OCI-LY7 (cell line): ENCODE measurements around the gene ALOX5AP. TPM values are rescaled to one million over a fixed set of nuclear protein-coding genes. Genes with fewer than 3 reads are reported as not detected.

Experiments used
- BruUV-seq: library from RNA; stranded (reverse); fragments of 400-500 nt; replicated peaks from 2 replicates; lab custom pipeline; 2021; lab: Mats Ljungman, UMichigan
- CTCF ChIA-PET: fragments of 300-600 bp; sonication (Branson Sonifier 250); formaldehyde crosslinking; loops from one replicate; lab custom pipeline; 2022; ENCODE audit warnings: antibody characterized with exemption; ENCODE audit not compliant: unreplicated experiment; lab: Charles Lee
- POLR2A ChIA-PET: fragments of 300-600 bp; sonication (Branson Sonifier 250); formaldehyde crosslinking; loops from one replicate; lab custom pipeline; 2022; ENCODE audit warnings: antibody characterized with exemption; lab: Charles Lee
- DNase-seq: peaks from one replicate; pipeline ENCODE4 v3.0.0-alpha.2; 2015; ENCODE audit warnings: low spot score
- H2AFZ ChIP-seq: fragments of 200-600 bp; sonication (generic), shearing (Covaris generic); 2 replicates; pipeline ENCODE4 v1.6.1; 2014; ENCODE audit warnings: mild to moderate bottlenecking, antibody characterized with exemption, low read length, moderate library complexity
- H3K27ac ChIP-seq: fragments of 200-600 bp; sonication (generic); 2 replicates; pipeline ENCODE4 v1.5.1; 2014; ENCODE audit warnings: mixed run types, low read depth, mild to moderate bottlenecking, moderate library complexity, low read length, inconsistent platforms; ENCODE audit not compliant: poor library complexity, severe bottlenecking
- H3K36me3 ChIP-seq: fragments of 200-600 bp; sonication (generic); 2 replicates; pipeline ENCODE4 v1.6.1; 2014; ENCODE audit warnings: mild to moderate bottlenecking, antibody characterized with exemption, low read length, moderate library complexity, mixed read lengths; ENCODE audit not compliant: insufficient read depth
- H3K4me1 ChIP-seq: fragments of 200-600 bp; sonication (generic); 2 replicates; pipeline ENCODE4 v1.5.1; 2014; ENCODE audit warnings: mild to moderate bottlenecking, low read length; ENCODE audit not compliant: insufficient read depth, poor library complexity, severe bottlenecking
- H3K4me2 ChIP-seq: fragments of 200-600 bp; sonication (generic); 2 replicates; pipeline ENCODE4 v1.6.1; 2014; ENCODE audit warnings: mild to moderate bottlenecking, low read length
- H3K4me3 ChIP-seq: fragments of 200-600 bp; sonication (generic); 2 replicates; pipeline ENCODE4 v1.5.1; 2014; ENCODE audit warnings: mild to moderate bottlenecking, low read depth, low read length; ENCODE audit not compliant: poor library complexity, severe bottlenecking
- H3K79me2 ChIP-seq: fragments of 200-600 bp; sonication (generic); 2 replicates; pipeline ENCODE4 v1.6.1; 2016; ENCODE audit warnings: low read depth, mild to moderate bottlenecking, low read length, moderate library complexity, mixed read lengths; ENCODE audit not compliant: insufficient read depth
- H3K9me2 ChIP-seq: fragments of 200-600 bp; sonication (generic); 2 replicates; pipeline ENCODE4 v1.6.1; 2016; ENCODE audit warnings: mild to moderate bottlenecking, low read length, mixed read lengths; ENCODE audit not compliant: insufficient read depth
- H3K9me3 ChIP-seq: fragments of 200-600 bp; sonication (generic); 2 replicates; pipeline ENCODE4 v1.6.1; 2014; ENCODE audit warnings: mild to moderate bottlenecking, mixed run types, low read length, mixed read lengths
- H4K20me1 ChIP-seq: fragments of 200-600 bp; sonication (generic); 2 replicates; pipeline ENCODE4 v1.6.1; 2014; ENCODE audit warnings: mild to moderate bottlenecking, antibody characterized with exemption, low read length, moderate library complexity, mixed read lengths; ENCODE audit not compliant: insufficient read depth
- EZH2phosphoT487 ChIP-seq: fragments of 200-600 bp; sonication (generic); IDR thresholded peaks from 2 replicates; pipeline ENCODE4 v1.6.1; 2018; ENCODE audit warnings: low read depth, borderline replicate concordance, mild to moderate bottlenecking, mixed run types, antibody characterized with exemption, low read length, moderate library complexity, mixed read lengths
- intact Hi-C: fragments of 100-400 bp; cut with micrococcal nuclease; formaldehyde crosslinking; loops from one replicate; pipeline ENCODE4 v1.10.0; 2022; ENCODE audit not compliant: unreplicated experiment
- total RNA-seq, 2 experiments: library from RNA; depleted of rRNA in 1 of 2; stranded (reverse); fragments of >200 nt in 1 of 2; shearing (Covaris generic) in 1 of 2; gene quantifications; 2 replicates each; pipeline ENCODE4 v1.2.3, GENCODE V29; 2014 to 2022
- TF ChIP-seq, protein P1 (sequence below): fragments of 200-600 bp; sonication (generic); conservative IDR thresholded peaks from 2 replicates; pipeline ENCODE4 v1.5.1; 2014; ENCODE audit warnings: mild to moderate bottlenecking, antibody characterized with exemption, low read length, moderate library complexity, mixed read lengths

ALOX5AP gene
- total RNA-seq, 2 experiments from 2014 or later: 89.9 to 90.9 TPM

DNA sequence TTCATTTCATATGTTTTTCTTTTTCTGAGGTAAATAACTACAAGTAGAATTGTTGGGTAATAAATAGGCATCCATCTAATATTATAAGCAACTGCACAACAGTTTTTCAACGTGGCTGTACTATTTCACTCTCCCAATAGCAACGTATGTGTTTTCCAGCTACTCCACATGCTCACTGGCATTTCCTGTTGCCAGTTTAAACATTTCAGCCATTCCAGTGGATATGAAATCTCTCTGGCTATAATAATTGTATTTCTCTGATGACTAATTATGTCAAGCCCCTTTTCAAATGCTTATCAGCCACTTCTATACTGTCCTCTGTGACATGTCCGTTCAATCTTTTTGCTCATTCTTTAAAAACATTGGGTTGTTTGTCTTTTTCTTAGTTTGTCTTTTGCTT lies 26.8 kb upstream of the ALOX5AP start:
- no TSS peak for BruUV-seq
- Histone ChIP-seq H3K9me2 (no peaks in the 10 kb centered on the region), H3K79me2 (no peaks in the 10 kb centered on the region), H3K4me1 (no peaks in the 10 kb centered on the region), H3K4me3 (no peak overlapping the region), H3K9me3 (no peaks in the 10 kb centered on the region), H3K27ac (no peak overlapping the region), H4K20me1 (no peaks in the 10 kb centered on the region), H3K4me2 (no peak overlapping the region), H3K36me3 (no peaks in the 10 kb centered on the region), H2AFZ (no peak overlapping the region)
- ChIA-PET POLR2A (interaction anchor here (0.6 to 1.5 kb wide), 6 partner anchors 8 to 88 kb away, joined by 3 to 4 read pairs (median 4); no protein-coding TSS in a partner anchor), CTCF (no interaction called here)
- DNase-seq: no peak
- intact Hi-C loops: no loop called here
- TF ChIP-seq, protein P1, sequence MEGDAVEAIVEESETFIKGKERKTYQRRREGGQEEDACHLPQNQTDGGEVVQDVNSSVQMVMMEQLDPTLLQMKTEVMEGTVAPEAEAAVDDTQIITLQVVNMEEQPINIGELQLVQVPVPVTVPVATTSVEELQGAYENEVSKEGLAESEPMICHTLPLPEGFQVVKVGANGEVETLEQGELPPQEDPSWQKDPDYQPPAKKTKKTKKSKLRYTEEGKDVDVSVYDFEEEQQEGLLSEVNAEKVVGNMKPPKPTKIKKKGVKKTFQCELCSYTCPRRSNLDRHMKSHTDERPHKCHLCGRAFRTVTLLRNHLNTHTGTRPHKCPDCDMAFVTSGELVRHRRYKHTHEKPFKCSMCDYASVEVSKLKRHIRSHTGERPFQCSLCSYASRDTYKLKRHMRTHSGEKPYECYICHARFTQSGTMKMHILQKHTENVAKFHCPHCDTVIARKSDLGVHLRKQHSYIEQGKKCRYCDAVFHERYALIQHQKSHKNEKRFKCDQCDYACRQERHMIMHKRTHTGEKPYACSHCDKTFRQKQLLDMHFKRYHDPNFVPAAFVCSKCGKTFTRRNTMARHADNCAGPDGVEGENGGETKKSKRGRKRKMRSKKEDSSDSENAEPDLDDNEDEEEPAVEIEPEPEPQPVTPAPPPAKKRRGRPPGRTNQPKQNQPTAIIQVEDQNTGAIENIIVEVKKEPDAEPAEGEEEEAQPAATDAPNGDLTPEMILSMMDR: no peak
- TF ChIP-seq EZH2phosphoT487: no peak

DNA sequence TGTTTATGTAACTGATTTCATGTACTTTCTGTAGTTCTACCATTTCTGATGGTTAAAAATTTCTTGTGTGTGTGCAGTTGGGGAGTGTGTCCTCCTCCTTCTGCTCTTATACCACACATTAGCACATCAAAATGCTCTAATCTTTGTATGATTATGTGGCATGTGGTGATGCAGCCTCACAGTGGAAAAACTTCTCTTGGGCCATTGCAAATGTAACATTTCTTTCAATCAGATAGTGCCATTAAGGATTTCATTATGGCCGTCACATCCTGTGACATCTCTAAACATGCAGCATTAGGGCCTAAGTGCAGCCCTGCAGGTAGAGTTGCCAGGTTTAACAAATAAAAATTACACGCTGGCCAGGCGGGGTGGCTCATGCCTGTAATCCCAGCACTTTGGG lies 24.9 kb upstream of the ALOX5AP start:
- Histone ChIP-seq H2AFZ (no peak overlapping the region), H3K4me1 (no peaks in the 10 kb centered on the region), H3K9me3 (no peaks in the 10 kb centered on the region), H3K9me2 (no peaks in the 10 kb centered on the region), H3K27ac (no peak overlapping the region), H3K36me3 (no peaks in the 10 kb centered on the region), H3K4me2 (no peak overlapping the region), H3K79me2 (no peaks in the 10 kb centered on the region), H3K4me3 (no peak overlapping the region), H4K20me1 (no peaks in the 10 kb centered on the region)
- intact Hi-C loops: no loop called here
- TF ChIP-seq EZH2phosphoT487: no peak
- TF ChIP-seq, protein P1: no peak
- ChIA-PET CTCF (no interaction called here), POLR2A (no interaction called here)
- no peak for DNase-seq
- no TSS peak for BruUV-seq

DNA sequence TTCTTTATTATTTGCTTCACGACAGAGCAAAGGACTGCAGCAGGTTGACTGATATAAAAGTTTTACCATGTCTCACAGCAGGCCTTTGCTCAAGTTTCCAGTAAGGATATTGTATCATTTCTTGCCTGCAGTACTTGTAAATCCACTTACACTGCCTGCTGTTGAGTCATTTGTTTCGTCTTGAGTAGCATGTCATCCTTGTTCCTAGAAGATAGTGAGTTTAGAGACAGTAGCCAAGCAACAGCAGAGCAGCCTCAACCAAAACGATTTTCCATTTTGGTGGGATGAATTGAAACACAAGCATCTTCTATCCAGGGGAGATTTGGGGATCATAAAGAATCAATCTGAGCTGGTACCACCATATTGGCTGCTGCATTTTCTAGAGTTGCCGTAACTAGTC lies 24.0 kb upstream of the ALOX5AP start:
- CTCF ChIA-PET: no interaction called here

More for the DNA sequence above, 24.0 kb upstream of the ALOX5AP start:
- BruUV-seq: no TSS peak
- Histone ChIP-seq H3K9me2 (no peaks in the 10 kb centered on the region), H3K4me3 (no peak overlapping the region), H4K20me1 (no peaks in the 10 kb centered on the region), H3K27ac (no peak overlapping the region), H3K79me2 (no peaks in the 10 kb centered on the region), H3K9me3 (no peaks in the 10 kb centered on the region), H3K4me1 (no peaks in the 10 kb centered on the region), H3K36me3 (no peaks in the 10 kb centered on the region), H2AFZ (no peak overlapping the region), H3K4me2 (no peak overlapping the region)
- no peak for DNase-seq
- TF ChIP-seq, protein P1: no peak
- TF ChIP-seq EZH2phosphoT487: no peak
- POLR2A ChIA-PET: no interaction called here
- intact Hi-C loops: no loop called here
